HG02884 (cell line): ENCODE data around the gene MT1H.
"Not testable (repeated sequence)": the region's sequence is repeated elsewhere in the genome, so short reads cannot be mapped to it uniquely, and the experiment has no call there.

Experiments
- ATAC-seq: cut with Tn5 transposase; IDR thresholded peaks from one replicate; pipeline ENCODE4 v1.9.1; 2021; ENCODE audit warnings: mild to moderate bottlenecking, moderate library complexity; ENCODE audit not compliant: unreplicated experiment

The MT1H gene

DNA sequence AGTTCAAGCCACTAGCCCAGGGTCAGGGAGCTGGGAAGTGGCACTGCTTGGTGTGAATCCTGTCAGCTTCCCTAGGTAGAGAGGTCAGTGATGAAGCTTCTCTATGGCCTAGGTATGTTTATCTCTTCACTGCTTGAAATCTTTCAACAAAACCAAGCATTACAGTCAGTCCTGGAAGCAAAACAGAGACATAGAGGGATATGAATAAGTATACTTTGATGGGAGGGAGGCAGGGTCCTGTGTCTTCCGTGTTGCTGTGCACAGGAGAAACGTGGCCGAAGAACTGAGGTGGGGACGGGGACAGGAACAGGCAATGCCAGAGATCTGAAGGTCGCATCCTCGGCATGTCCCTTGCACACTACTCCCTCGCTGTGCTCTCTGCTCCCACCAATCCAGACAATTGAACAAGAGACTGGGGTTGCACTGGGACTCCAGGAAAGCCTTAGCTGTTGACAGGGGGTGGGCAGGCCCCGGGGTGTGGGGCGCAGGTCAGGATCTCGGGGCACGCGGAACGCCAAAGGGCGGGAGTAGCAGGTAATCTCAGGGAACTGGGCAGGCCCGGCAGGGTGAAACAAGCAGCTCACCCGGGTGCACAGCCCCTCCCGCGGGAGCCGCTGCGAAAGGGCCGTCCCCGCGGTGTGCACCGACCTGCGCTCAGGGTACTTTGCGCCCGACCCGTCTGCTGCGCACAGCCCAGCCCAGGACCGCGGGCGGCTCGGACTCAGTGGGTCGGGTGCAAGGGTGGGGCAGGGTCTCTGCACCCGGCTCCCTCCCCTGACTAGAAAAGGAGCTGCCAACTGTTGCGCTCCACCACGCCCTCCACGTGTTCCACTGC is at the start of gene MT1H:
Gene MT1H (plus strand): TSS at position 810 of the 835 bp plus-strand sequence. CDS start 71 bp downstream, outside the sequence.
- no peak for ATAC-seq

DNA sequence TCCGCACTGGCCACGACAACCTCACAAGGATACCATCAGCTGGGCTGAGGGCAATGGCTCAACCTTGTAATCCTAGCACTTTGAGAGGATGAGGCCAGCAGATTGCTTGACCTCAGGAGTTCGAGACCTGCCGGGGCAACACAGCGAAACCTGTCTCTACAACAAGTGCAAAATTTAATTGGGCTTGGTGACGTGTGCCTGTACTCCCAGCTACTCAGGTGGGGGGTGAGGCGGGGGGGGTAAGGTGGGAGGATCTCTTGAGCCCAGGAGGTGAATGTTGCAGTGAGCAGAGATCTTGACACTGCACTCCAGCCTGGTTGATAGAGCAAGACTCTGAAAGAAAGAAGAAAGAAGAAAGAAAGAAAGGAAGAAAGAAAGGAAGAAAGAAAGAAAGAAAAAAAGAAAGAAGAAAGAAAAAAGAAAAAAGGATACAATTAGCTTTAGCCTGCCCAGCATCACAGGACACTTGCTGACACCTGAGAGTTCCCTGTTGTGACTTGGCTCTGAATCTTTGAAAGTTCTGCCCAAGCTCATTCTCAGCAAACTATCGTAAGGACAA is 49.2 kb upstream of the MT1H start:
- no peak for ATAC-seq

DNA sequence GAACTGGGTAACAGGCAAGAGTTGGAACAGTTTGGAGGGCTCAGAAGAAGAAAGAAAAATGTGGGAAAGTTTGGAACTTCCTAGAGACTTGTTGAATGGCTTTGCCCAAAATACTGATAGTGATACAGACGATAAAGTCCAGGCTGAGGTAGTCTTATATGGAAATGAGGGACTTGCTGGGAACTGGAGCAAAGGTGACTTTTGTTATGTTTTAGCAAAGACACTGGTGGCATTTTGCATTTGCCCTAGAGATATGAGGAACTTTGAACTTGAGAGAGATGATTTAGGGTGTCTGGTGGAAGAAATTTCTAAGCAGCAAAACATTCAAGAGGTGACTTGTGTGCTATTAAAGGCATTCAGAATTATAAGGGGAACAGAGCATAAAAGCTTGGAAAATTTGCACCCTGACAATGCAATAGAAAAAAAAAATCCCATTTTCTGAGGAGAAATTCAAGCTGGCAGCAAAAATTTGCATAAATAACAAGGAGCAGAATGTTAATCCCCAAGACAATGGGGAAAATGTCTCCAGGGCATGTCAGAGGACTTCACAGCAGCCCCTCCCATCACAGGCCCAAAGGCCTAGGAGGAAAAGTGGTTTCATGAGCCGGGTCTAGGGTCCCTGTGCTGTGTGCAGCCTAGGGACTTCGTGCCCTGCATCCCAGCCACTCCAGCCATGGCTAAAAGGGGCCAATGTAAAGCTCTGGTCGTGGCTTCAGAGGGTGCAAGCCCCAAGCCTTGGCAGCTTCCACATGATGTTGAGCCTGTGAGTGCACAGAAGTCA is 47.8 kb upstream of the MT1H start:
- not testable (repeated sequence) for ATAC-seq

DNA sequence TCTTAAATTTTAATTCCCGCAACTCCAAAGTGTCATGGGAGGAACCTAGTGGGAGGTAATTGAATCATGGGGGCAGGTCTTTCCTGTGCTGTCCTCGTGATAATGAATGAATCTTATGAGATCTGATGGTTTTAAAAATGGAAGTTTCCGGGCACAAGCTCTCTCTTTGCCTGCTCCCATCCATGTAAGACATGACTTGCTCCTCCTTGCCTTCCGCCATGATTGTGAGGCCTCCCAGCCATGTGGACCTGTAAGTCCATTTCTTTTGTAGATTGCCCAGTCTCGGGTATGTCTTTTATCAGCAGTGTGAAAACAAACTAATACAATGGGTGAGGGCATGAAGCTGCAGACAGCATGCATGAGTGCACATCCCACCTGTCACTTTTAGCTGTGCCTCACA is 46.4 kb upstream of the MT1H start:
- ATAC-seq = not testable (repeated sequence)

DNA sequence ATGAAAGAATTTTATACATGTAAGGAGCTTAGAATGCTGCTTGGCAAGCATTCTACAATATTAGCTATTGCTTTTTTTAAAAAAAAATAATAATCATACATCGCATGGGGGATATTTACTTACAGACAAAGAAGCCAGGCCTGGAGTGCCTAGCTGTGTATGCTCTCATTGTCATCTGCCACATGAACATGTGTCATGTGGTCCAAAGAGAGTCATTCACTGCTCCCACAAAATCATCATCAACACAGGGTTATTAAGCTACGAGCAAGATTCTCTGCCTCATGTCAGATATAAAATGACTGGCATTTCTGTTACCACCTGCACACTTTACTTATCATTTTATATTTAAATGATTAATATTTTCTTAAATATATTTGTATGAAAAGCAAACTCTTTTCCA is 46.0 kb upstream of the MT1H start:
- no peak for ATAC-seq

DNA sequence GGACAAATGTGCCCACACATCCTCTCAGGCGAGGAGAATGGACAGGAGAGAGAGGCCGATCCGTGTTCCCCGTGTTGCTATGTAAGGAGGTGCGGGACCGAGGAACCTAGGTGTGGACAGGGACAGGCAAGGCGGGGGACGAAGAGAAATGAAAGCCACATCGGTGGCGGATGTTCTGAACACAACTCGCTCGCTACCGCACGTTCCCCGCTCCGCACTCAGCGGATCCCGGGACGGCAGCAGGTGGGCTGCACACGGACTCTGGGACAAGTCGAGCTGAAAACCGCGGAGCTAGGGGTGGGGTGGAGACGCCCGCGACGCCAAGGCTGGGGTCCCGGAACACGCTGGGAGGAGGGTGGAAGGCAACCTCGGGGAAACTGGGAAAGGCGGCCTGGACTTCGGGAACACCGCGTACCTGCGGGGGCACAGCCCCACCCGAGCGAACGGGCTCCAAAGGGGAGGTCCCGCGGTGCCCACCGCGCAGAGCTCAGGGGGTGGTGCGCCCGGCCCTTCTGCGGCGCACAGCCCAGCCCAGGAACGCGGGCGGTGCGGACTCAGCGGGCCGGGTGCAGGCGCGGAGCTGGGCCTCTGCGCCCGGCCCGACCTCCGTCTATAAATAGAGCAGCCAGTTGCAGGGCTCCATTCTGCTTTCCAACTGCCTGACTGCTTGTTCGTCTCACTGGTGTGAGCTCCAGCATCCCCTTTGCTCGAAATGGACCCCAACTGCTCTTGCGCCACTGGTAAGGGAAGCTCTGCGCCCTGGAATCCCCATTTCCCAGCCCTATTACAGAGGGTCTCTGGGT is 44.3 kb upstream of the MT1H start, which contains the start of gene MT1E:
Gene MT1E (plus strand): TSS at position 642 of the 803 bp plus-strand sequence. CDS start 71 bp downstream, at position 713.
- no peak for ATAC-seq

DNA sequence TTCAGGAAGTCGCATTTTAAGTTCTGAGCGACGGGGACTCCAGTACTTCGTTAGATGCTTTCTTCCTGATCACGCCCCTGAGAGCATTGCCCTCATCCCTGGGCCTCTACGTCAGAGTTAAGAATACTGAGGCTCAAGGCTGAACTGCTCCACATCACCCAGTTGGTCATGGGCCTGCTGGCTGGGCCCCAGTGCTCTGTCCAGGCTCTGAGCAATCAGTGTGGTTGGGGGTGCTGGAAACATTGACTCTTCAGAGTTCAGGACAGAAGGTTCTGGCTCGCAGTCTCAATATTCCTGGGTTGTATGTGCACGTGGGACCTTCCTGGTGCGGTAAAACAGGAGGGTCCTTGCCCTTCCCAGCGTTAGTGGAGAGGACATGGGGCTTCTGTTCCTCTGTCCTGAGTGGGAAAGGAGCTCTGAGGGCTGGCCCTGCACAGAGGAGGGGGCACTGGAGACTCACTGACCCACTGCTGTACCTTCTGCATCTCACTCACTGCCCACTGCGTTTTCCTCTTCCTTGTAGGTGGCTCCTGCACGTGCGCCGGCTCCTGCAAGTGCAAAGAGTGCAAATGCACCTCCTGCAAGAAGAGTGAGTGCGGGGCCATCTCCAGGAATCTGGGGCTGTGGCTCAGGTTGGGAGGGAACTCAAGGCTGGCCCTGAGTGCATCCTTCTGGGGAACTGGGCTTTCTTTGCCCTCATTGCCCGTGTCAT is 43.5 kb upstream of the MT1H start:
- ATAC-seq = no peak

DNA sequence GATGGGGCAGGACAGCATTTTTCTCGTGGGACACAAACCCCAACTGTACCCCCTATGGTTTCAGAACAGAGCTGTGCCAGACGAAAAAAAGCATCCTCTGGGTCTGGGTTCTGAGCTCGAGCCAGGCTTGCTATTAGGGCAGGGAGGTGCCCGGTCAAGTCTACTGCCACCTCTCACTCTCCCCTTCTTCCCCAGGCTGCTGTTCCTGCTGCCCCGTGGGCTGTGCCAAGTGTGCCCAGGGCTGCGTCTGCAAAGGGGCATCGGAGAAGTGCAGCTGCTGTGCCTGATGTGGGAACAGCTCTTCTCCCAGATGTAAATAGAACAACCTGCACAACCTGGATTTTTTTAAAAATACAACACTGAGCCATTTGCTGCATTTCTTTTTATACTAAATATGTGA is 42.9 kb upstream of the MT1H start:
- ATAC-seq = no peak

DNA sequence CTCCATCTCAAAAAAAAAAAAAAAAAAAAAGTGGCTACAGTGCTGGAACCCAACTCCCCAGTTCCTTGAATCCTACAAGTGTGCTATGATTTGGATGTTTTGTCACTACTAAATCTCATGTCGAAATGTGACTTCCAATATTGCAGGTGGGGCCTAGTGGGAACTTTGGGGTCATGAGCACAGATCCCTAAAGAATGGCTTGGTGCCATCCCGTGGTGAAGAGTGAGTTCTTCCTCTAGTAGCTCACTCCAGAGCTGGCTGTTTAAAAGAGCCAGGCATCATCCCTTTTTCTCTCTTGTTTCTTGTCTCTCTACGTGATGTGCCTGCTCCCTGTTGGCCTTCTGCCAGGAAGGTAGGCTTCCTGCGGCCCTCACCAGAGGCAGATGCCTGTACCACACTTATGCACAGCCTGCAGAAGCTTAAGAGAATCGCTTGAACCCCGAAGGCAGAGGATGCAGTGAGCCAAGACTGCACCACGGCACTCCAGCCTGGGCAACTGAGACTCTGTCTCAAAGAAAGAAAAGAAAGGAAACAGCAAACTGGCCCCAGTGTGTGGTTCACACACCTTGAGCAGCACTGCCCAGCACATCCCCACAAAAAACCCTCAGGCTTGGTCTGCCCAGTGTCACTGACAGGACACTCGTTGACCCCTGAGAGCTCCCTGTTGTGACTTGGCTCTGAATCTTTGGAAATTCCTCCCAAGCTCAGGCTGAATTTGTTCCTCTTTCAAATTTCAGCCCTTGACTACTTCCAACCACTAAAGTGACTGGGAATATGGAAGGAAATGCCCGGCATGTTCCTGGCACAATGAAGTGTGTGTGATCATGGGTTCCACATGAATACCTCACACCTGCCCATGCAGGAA is 40.9 kb upstream of the MT1H start:
- no peak for ATAC-seq

DNA sequence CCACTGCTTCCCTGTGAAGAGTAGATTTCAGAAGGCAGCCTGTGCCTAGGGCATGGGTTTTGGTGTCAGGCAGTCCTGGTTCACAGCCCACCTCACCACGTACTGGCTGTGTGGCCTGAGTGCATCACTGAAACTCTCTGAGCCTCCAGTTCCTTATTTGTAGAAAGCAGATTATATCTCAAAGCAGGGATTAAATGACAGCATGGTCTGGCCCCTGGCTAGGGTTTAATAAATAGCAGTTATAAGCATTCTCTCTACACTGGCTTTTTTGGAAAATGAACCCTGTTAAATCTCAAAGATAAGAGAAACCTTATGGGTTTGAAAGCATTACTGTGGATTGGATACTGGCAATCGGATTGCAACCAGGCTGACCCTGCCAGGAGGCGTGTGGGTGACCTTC is 40.1 kb upstream of the MT1H start:
- no peak for ATAC-seq

DNA sequence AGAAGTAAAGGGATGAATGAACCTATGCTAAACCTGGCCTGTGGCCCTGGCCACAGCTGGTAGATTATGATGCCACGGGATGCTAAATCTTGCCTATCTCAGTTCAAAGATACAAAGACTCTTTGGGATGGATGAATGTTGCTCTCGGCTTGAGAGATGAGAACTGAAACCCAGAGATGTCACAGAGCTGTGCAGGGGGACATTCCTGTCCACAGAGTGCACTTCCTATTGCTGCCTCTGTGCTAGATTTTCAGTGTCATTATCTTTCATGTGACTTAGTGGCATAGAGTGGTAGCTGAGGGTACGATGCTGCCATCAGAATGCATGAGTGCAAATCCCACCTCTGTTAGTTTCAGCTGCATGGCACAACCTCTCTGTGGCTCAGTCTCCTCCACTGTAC is 39.5 kb upstream of the MT1H start:
- ATAC-seq = peak; percentile 85

DNA sequence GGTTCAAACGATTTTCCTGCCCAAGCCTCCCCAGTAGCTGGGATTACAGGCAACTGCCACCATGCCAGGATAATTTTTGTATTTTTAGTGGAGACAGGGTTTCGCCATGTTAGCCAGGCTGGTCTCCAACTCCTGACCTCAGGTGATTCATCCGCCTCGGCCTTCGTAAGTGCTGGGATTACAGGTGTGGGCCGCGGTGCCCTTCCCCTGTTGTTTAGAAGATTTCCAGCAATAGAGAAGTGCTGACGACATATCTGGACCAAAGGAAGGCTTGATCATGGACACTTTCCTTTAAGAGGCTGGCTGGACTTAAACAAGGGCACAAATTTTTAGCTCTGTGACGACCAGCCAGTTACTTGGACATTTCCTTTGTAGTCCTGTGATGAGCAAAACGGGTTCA is 38.4 kb upstream of the MT1H start:
- ATAC-seq = no peak

DNA sequence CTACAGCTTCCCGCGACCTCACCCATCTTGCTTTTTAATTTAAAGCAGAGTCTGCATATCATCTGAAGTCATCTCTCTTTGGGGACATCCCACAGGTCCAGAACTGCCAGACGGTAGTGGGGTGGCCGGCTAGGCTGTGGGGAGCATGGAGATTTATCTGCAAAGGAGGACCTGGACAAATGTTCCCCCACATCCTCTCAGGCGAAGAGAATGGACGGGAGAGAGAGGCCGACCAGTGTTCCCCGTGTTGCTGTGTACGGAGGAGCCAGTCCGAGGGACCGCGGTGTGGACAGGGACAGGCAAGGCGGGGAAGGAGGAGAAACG is 37.8 kb upstream of the MT1H start:
- ATAC-seq = no peak

DNA sequence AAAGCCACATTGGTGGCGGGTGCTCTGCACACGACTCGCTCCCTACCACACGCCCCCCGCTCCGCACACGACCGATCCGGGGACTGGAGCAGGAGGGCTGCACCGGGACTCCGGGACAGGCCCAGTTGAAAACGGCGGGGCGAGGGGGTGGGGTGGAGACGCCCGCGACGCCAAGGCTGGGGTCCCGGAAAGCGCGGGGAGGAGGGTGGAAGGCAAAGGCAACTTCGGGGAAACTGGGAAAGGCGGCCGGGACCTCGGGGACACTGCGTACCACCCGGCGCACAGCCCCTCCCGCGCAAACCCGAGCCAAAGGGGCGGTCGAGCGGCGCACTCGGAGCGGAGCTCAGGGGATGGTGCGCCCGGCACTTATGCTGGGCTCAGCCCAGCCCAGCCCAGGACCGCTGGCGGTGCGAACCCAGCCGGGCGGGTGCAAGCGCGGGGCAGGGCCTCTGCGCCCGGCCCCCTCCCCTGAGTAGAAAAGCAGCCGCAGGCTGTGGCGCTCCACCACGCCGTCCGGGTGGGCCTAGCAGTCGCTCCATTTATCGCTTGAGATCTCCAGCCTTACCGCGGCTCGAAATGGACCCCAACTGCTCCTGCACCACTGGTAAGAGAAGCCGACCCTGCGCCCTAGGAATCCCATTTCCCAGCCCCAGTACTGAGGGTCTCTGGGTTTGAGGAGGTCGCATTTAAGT is 37.3 kb upstream of the MT1H start, which contains the start of gene MT1M:
Gene MT1M (plus strand): TSS at position 504 of the 692 bp plus-strand sequence. CDS start 73 bp downstream, at position 577.
- ATAC-seq = no peak

DNA sequence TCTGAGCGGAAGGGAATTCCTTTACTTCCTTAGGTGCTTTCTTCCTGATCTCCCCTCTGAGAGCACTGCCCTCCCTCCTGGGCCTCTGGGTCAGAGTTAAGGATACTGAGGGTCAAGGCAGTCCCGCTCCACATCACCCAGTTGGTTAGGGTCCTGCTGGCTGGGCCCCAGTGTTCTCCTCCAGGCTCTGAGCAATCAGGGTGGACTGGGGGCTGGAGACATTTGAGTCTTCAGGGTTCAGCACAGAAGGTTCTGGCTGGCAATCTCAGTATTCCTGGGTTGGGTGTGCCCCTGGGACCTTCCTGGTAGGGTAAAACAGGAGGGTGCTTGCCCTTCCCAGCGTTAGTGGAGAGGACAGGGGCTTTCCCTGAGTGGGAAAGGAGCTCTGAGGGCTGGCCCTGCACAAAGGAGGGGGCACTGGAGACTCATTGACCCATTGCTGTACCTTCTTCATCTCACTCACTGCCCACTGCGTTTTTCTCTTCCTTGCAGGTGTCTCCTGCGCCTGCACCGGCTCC is 36.7 kb upstream of the MT1H start:
- no peak for ATAC-seq

DNA sequence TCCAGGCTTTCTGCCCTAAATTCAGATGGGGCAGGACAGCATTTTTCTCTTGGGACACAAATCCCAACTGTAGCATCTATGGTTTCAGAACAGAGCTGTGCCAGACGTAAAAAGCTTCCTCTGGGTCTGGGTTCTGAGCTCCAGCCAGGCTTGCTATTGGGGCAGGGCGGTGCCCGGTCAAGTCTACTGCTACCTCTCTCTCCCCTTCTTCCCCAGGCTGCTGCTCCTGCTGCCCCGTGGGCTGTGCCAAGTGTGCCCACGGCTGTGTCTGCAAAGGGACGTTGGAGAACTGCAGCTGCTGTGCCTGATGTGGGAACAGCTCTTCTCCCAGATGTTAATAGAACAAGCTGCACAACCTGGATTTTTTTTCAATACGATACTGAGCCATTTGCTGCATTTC is 36.1 kb upstream of the MT1H start:
- no peak for ATAC-seq

DNA sequence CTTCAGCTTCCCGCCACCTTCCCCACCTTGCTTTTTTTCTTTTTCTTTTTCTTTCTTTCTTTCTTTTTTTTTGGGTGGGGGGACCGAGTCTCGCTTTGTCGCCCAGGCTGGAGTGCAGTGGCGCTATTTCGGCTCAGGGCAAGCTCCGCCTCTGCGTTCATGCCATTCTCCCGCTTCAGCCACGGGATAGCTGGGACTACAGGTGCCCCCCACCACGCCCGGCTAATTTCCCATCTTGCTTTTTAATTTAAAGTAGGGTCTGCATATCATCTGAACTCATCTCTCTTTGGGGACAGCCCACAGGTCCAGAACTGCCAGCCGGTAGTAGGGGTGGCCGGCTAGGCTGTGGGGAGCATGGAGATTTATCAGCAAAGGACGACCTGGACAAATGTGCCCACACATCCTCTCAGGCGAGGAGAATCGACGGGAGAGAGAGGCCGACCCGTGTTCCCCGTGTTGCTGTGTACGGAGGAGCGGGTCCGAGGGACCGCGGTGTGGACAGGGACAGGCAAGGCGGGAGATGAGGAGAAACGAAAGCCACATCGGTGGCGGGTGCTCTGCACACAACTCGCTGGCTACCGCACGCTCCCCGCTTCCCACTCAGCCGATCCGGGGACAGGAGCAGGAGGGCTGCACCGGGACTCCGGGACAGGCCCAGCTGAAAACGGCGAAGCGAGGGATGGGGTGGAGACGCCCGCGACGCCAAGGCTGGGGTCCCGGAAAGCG is 34.7 kb upstream of the MT1H start:
- no peak for ATAC-seq

DNA sequence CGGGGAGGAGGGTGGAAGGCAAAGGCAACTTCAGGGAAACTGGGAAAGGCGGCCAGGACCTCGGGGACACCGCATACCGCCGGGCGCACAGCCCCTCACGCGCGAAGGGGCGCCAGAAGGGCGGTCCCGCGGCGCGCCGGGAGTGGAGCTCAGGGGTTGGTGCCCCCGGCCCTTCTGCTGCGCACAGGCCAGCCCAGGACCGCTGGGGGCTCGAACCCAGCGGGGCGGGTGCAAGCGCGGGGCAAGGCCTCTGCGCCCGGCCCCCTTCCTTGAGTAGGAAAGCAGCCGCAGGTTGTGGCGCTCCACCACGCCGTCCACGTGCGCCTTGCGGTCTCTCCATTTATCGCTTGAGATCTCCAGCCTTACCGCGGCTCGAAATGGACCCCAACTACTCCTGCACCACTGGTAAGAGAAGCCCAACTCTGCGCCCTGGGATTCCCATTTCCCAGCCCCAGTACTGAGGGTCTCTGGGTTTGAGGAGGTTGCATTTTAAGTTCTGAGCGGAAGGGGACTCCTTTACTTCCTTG is 34.1 kb upstream of the MT1H start:
- no peak for ATAC-seq
